HepG2 (cell line): Measurements from ENCODE around the gene USP35.

Experiments
- ADNP ChIP-seq: sonication (generic); formaldehyde crosslinking; IDR thresholded peaks from 2 replicates; pipeline ENCODE4 v1.4.0; 2020; ENCODE audit warnings: missing genetic modification reagents
- ZMAT3 ChIP-seq: sonication (generic); formaldehyde crosslinking; conservative IDR thresholded peaks from 2 replicates; pipeline ENCODE4 v1.7.0; 2021; ENCODE audit warnings: missing genetic modification reagents
- TF ChIP-seq, protein P1 (sequence below), 2 experiments: IDR thresholded peaks; 2 replicates each; pipeline ENCODE4 v1.6.1; 2011 to 2012; ENCODE audit warnings: low read length in 2 of 2, borderline replicate concordance in 1 of 2, low read depth in 1 of 2, mild to moderate bottlenecking in 1 of 2, moderate library complexity in 1 of 2

DNA sequence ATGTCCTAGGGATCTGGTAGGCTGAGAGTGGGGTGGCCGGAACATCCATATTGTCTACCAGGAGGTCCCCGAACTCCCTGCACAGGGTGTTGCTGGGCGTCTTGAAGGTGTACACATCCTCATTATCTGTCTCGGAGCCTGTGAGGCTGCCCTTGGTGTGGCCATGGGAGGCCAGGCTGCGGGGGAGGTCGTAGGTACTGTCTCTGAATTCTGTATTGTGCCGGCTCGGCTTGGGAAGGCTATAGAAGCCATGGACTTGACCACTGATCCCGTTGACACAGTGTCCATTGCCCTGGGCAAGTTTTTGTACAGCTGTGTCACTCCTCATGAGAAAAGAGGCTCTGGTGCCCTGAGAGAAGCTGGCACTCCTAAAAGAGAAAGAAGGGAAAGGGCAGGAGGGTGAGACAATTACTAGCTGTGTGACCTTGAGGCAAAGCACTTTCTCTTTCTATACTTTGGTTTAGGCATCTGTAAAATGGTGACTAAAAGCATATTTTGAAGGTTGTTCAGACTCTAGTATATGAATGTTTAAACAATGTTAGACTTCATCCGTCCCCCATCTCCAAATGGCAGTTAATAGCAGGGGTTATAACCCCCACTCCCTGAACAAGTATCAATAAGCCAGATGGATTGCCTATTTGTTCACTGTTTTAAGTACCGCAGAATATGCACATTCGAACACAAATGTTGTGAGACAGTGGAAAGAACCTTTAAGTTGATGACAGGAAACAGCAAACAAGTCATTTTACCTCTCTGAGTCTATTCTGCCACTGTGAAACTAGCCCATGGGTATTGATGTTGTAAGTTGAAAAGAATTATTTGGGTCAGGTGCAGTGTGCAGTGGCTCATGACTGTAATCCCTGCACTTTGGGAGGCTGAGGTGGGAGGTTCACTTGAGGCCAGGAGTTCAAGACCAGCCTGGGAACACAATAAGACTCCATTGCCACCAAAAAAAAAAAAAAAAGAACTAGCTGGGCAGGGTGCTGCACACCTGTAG, 38.3 kb downstream of the USP35 start:
- TF ChIP-seq ZMAT3 (CRISPR knock-in tag) = no peak
- TF ChIP-seq, protein P1, sequence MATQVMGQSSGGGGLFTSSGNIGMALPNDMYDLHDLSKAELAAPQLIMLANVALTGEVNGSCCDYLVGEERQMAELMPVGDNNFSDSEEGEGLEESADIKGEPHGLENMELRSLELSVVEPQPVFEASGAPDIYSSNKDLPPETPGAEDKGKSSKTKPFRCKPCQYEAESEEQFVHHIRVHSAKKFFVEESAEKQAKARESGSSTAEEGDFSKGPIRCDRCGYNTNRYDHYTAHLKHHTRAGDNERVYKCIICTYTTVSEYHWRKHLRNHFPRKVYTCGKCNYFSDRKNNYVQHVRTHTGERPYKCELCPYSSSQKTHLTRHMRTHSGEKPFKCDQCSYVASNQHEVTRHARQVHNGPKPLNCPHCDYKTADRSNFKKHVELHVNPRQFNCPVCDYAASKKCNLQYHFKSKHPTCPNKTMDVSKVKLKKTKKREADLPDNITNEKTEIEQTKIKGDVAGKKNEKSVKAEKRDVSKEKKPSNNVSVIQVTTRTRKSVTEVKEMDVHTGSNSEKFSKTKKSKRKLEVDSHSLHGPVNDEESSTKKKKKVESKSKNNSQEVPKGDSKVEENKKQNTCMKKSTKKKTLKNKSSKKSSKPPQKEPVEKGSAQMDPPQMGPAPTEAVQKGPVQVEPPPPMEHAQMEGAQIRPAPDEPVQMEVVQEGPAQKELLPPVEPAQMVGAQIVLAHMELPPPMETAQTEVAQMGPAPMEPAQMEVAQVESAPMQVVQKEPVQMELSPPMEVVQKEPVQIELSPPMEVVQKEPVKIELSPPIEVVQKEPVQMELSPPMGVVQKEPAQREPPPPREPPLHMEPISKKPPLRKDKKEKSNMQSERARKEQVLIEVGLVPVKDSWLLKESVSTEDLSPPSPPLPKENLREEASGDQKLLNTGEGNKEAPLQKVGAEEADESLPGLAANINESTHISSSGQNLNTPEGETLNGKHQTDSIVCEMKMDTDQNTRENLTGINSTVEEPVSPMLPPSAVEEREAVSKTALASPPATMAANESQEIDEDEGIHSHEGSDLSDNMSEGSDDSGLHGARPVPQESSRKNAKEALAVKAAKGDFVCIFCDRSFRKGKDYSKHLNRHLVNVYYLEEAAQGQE (IDR thresholded peaks at IDR 0.05; ENCODE audit: borderline replicate concordance in 1 of 2, low read depth in 1 of 2, low read length in 2 of 2) = no peak
- no peak for TF ChIP-seq ADNP
